IPS DF 4.7 (cell line): Measurements from ENCODE around the gene FAHD2A.
"Not testable (repeated sequence)": the region's sequence is repeated elsewhere in the genome, so short reads cannot be mapped to it uniquely, and the experiment has no call there.

Experiments used
- DNase-seq: peaks from one replicate; pipeline ENCODE4 v3.0.0-alpha.2; 2013; ENCODE audit warnings: low spot score; ENCODE audit errors: extremely low read depth

FAHD2A gene

GRCh38 chr2:95402370-95403203 is at the start of gene FAHD2A:
Gene FAHD2A (plus strand): TSS chr2:95402708. CDS start chr2:95405559, 2,851 bp downstream.
- DNase-seq, result peak; percentile 51

- no peak for DNase-seq
These were observed 49.4 kb upstream of the FAHD2A start for GRCh38 chr2:95353055-95353575.

GRCh38 chr2:95353613-95354468 is 48.7 kb upstream of the FAHD2A start:
- DNase-seq, result no peak

- no peak for DNase-seq
These were observed 48.0 kb upstream of the FAHD2A start for GRCh38 chr2:95354469-95354901.

GRCh38 chr2:95354925-95355324 is 47.6 kb upstream of the FAHD2A start:
- no peak for DNase-seq

DNA sequence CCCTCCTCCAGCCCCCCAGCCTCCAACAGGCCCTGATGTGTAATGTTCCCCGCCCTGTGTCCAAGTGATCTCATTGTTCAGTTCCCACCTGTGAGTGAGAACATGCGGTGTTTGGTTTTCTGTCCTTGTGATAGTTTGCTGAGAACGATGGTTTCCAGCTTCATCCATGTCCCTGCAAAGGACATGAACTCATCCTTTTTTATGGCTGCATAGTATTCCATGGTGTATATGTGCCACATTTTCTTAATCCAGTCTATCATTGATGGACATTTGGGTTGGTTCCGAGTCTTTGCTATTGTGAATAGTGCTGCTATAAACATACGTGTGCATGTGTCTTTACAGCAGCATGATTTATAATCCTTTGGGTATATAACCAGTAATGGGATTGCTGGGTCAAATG is 47.0 kb upstream of the FAHD2A start:
- DNase-seq, result not testable (repeated sequence)

GRCh38 chr2:95356821-95357700 is 45.4 kb upstream of the FAHD2A start:
- no peak for DNase-seq

DNA sequence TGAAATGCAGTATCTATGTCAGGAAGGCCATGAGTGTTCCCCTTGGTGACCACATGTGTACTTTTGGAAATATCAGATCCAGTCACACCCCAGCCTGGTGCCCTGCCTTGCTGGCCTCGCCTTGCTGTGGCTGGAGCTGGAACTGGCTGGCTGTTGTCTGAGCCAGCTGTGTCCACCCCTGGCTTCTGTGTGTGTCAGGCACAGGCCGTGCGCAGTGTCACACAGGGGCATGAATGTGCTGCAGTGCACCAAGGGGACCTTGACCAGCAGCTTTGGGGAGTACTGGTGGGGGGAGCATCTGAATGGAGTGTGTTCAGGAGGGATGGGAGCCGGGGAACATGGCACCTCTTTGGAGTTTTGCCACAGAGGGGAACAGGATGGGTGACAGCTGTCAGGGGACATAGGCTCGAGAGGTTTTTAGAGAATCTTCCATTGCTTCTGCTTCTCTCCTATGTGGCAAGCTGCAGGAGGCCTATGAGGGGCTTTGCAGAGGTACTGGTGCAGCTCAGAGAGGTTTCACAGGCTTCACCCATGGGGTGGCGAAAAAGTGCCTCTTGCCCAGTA is 44.7 kb upstream of the FAHD2A start:
- no peak for DNase-seq

DNA sequence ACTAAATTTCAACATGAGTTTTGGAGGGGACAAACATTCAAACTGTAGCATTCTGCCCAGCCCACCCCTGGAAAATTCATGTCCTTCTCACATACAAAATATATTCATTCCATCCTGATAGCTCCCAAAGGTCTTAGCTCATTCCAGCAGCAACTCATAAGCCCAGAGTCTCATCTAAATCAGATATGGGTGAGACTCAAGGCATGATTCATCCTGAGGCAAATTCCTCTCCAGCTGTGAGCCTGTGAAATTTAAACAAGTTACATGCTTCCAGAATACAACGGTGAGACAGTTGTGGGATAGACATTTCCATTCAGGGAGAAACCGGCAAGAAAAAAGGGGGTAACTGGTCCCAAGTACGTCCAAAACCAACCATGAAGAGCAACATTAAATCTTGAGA is 43.5 kb upstream of the FAHD2A start:
- no peak for DNase-seq

DNA sequence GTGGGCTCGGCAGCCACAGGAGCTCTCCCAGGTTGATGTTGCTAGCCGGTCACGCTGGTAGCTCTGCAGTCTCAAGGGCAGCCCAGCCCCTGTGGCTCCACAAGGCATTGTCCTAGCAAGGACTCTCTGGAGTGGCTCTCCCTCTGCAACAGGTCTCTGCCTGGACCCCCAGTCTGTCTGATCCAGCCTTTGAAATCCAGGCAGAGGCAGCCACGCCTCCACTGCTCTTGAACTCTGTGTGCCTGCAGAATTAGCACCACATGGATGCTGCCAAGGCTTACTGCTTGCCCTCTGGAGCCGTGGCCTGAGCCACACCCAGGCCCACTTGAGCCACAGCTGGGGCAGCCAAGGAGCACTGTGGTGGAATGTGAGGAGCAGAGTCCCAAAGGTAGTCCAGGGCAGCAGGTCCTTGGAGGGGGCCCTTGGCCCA is 43.0 kb upstream of the FAHD2A start:
- no peak for DNase-seq

GRCh38 chr2:95361216-95361980 is 41.1 kb upstream of the FAHD2A start:
- DNase-seq, result no peak

GRCh38 chr2:95362486-95362885 is 40.0 kb upstream of the FAHD2A start:
- no peak for DNase-seq

DNA sequence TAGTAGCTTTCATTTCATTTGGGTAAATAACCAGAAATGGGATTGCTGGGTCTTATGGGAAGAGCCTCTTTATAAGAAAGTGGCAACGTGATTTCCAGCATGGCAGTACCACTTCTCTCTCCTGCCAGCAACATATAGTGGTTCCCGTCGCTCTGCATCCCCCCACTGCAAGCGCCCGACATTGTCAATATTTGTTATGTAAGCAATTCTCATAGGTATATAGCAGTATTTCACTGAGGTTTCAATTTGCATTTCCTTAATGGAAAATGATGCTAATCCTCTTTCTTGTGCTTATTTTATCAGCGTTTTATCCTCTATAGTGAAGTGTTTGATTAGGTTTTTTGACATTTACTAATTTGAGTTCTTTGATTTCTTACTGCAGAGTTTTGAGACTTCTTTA is 36.0 kb upstream of the FAHD2A start:
- no peak for DNase-seq

- no peak for DNase-seq
These were observed 30.2 kb upstream of the FAHD2A start for GRCh38 chr2:95372216-95372829.

- DNase-seq, result no peak
These were observed 29.7 kb upstream of the FAHD2A start for GRCh38 chr2:95372845-95373244.

DNA sequence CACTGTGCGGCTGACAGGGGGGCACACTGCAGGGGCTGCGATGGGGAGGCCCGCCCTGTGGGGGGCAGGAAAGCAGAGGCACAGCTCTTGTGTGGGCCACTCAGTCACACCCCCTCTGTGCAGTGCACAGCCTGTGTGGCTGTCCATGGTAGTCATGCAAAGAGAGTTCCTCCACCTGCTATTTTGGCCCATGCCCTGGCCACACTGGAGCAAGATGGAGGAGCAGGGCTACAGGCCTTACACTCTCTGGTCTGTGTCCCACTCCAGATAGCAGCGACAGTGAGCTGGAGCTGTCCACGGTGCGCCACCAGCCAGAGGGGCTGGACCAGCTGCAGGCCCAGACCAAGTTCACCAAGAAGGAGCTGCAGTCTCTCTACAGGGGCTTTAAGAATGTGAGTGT is 28.5 kb upstream of the FAHD2A start:
- DNase-seq, result no peak

- DNase-seq, result no peak
These were observed 28.0 kb upstream of the FAHD2A start for GRCh38 chr2:95374451-95374920.

DNA sequence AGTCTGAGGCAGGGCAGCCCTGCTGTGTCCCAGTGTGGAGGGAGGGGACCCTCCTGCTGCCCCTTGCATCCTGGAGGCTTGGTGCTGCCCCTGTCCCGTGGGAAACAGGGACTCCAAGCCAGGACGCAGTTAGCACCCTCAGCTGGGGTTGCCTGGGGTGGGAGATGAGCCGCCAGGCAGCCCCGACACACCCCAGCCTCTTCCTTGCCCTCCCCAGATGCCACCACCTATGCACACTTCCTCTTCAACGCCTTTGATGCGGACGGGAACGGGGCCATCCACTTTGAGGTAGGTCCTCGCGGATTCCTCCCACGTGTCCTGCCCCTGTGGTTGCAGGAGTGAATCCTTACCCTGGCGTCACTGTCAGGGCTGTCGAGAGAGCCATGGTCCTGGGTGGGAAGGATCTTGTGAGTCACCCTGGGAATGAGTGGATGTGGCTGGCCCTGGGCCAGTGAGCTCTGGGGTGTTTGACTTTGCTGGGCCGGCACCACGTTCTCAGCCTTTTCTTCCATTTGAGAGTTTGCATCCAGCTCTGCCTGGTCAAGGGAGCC is 27.5 kb upstream of the FAHD2A start:
- no peak for DNase-seq

GRCh38 chr2:95375532-95376150 is 26.9 kb upstream of the FAHD2A start:
- DNase-seq, result no peak
